GM19099 (cell line): ENCODE data around the gene SH3TC2.

Experiments used
- POLR2A ChIP-seq: IDR thresholded peaks from 3 replicates; pipeline ENCODE4 v1.6.1; 2011; ENCODE audit warnings: low read depth; ENCODE audit not compliant: insufficient read length; ENCODE audit errors: extremely low read depth

SH3TC2 gene

DNA sequence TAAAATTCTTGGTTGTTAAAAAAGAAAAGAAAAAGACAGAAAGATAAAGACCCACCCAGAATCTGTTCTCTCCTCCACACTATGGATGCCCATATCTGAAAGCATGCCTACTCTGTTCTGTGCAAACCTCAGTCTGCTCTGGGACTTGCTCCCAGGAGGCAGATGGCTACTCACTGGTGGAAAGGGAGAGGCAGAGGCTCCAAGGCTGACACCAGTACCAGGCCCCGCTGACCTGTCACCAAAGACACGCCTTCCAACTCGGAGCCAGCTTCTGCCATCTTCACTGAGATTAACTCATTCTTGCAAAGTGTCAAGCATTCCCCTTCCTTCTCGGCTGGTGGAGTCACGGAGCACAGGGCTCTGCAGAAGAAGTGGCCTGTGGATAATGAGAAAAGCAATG, 21.6 kb downstream of the SH3TC2 start:
- TF ChIP-seq POLR2A = no peak

DNA sequence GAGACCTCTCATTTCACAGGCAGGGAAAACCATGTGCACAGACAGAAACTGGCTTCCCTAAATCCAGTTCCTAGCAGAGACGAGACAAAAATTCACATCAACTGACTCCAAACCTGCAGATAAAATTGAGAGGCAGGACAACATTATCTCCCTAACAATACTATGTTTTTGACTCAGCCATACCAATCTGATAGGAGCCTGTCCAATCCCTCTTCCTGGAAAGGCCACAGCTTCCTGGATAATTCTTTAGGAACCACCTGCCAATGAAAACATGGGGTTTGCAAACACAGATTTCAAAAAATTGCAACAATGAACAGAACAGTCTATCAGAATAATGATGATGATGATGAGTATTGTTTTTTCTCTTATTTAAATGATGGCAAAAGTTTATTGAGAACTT, 22.4 kb downstream of the SH3TC2 start:
- TF ChIP-seq POLR2A = no peak

- no peak for TF ChIP-seq POLR2A
Observed at GRCh38 chr5:149039506-149039905, 23.4 kb downstream of the SH3TC2 start.

GRCh38 chr5:149038336-149039080, 24.4 kb downstream of the SH3TC2 start:
- no peak for TF ChIP-seq POLR2A

DNA sequence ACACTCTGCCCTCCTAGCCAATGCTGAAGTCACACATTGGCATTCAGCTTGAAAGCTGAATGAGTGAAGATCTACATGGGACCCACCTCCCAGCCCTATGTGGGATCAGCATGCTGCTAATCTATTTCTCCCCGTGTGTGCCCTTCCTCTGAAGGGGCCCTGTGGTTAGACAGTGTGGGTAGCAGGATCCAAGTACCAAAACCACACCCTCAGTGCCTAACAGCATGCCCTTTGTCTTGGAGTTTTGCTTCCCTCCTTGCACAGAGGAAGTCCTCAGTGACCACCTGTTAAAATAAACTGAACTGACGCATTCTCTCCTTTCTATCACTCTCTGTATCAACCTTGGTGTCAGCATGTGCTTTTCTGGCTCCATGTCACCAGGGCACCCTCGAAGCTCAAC, 25.0 kb downstream of the SH3TC2 start:
- TF ChIP-seq POLR2A = no peak

DNA sequence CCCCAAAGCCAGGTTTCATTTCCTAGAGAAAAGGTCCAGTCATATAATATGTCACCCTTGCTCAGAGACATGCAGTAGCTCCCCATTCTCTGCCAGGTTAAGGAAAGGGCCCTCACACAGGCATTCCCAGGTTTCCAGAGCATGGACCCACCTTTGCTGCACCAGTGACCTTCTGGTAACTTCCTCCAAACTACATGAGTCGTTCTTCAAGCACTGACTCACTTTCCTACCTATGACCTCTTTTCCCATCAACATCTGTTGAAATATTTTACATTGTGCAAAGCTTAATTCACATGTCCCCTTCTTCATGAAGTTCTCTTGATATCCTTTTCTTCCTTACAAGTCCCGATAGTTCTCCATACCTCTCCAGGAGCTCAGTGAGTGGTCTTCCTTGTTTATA, 25.9 kb downstream of the SH3TC2 start:
- no peak for TF ChIP-seq POLR2A

DNA sequence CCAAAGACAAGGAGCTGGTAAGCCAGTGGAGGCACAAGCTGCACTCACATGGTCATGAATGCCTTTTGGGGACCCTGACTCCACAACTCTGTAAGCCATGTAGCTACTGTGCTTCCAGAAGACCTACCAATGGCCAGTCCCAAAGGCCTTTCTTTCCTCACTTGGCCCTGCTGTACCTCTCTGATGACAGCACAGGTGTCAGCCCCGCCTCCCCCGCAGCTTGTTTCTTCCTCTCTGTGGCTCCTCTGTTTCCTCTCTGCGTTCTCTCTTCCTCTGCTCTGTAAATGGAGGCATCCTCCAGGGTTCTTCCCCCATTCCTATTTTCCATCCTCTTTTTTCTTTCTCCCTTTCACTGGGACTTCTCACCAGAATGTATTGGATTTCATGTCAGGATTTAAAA, 26.7 kb downstream of the SH3TC2 start:
- TF ChIP-seq POLR2A = no peak

DNA sequence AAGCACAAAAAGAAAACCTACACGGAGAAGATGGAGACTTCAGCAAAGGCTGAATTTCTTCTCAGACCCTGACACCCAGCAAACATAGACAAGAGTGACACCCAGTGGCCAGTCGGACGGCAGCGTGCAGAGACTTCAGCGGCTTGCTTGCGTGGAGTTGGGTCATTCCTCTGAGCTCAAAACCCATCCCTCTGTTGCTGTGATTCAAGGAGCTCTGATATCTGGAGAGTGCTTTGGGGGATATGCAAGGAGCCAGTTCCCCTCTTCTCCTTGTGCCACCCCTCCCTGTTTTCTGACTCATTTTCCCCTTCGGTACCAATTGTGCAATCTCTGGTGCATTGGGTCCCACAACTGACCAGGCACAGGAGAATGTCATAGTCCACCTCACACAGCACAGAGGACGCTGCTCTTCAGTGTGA, 27.5 kb downstream of the SH3TC2 start:
- TF ChIP-seq POLR2A = no peak

DNA sequence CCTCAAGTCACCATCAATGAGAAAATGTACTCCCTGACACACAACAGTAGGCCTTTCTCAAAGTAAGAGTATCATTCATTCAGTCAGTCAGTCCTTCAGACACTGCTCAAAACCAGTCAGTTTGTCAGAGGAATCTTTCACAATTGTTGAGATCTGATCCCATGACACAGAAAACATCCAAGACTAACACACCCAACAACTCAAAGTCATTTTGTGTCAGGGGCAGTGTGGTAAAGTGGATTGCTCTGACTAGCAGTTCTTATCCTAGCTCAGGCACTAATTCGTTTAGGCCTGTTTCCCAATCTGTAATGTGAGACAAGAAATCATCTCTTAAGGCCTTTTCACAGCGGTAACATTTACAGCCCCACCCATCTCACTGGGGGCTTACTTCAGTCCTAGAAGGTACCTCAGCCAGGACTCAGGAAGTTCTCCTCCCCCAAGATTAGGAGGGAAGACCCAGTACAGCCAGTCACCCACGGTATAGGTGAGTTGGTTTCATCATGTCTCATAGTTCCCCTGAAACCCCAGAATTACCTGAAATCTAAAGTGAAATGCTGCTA, 31.9 kb downstream of the SH3TC2 start:
- TF ChIP-seq POLR2A = no peak

DNA sequence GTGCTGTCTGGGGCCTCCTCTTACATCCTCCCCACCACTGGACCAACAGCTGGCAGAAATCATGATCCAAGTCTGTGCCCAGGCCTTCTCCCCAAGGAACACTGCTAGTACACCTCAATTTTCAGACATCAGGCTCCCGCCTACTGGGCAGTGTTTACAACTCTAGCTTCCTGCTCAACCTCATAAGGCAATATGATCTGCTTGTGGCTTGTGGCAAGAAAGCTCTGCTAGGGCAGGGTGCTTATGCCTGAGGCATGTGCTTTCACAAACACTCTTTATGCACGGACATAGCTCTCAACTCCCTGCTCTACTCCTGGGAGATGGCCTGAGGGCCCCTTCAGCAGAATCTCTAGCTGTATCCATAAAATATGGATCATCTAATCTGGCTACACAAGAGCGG, 32.5 kb downstream of the SH3TC2 start:
- no peak for TF ChIP-seq POLR2A

- TF ChIP-seq POLR2A = no peak
Observed at GRCh38 chr5:149028984-149029383, 33.9 kb downstream of the SH3TC2 start.

GRCh38 chr5:149028161-149028560, 34.7 kb downstream of the SH3TC2 start:
- TF ChIP-seq POLR2A = no peak

DNA sequence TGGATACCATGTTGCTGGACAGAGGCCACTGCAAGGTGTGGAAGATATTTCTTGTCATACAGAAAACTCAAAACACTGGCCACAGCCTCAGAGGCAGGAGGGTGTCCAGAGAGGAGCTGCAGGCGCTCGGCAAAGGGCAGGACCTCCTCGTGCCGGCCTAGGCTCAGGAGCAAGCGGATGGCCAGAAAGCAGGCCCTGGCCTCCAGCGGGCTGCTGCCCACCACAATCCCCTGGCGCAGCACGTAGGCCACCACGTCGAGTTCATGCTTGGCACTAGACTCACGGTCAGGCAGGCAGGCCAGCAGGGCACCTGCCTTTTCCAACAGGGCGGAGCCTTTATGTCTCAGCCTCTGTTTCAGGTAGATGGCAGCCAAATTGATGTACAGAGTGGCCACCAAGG, 35.2 kb downstream of the SH3TC2 start:
- TF ChIP-seq POLR2A = no peak

DNA sequence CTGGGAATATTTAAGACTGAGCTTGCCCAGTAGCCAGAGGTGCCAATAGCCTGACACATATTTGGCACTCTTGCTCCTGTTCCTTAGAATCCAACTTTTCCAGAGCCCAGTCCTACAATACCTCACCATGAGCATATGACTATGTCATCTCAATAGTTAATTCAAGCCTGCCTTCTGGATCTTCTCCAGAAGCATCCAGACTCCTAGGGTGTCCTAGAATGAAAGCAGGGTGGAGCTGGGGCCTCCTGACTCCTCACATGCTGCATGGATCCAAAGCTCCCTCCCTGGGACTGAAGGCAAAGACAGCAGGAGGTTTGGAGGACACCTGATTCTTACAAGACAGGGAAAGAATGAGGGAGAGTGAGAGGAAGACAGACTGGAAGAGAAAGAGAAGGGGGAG, 37.9 kb downstream of the SH3TC2 start:
- TF ChIP-seq POLR2A = no peak

GRCh38 chr5:149024477-149024876, 38.4 kb downstream of the SH3TC2 start:
- TF ChIP-seq POLR2A = no peak

DNA sequence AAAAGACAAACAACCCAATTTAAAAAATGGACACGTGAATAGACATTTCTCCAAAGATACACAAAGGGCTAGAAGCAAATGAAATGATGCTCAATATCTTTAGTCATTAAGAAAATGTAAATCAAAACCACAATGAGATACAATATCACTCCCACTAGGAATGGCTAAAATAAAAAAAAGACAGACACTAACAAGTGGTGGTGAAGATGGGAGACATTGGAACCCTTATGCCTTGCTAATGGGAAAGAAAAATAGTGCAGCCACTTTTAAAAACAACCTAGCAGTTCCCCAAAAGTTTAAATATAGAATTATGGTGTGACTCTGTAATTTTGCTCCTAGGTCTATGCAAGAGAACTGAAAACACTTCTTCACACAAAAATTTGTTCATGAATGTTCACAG, 40.7 kb downstream of the SH3TC2 start:
- no peak for TF ChIP-seq POLR2A

- TF ChIP-seq POLR2A = no peak
Observed at GRCh38 chr5:149019679-149020078, 43.2 kb downstream of the SH3TC2 start.
